HG03442 (cell line): ENCODE results near the gene SPAG6.
"Not testable (repeated sequence)": the region's sequence is repeated elsewhere in the genome, so short reads cannot be mapped to it uniquely, and the experiment has no call there.

ENCODE experiments used
- ATAC-seq: cut with Tn5 transposase; IDR thresholded peaks from one replicate; pipeline ENCODE4 v1.9.1; 2021; ENCODE audit warnings: mild to moderate bottlenecking, moderate library complexity; ENCODE audit not compliant: unreplicated experiment

Gene SPAG6

GRCh38 chr10:22345301-22346095, at the start of gene SPAG6:
Gene SPAG6 (plus strand): TSS chr10:22345496. CDS start chr10:22345612, 116 bp downstream.
- no peak for ATAC-seq

GRCh38 chr10:22301193-22301592, 44.1 kb upstream of the SPAG6 start:
- ATAC-seq = no peak

GRCh38 chr10:22303461-22303860, 41.8 kb upstream of the SPAG6 start:
- ATAC-seq = no peak

GRCh38 chr10:22305721-22306120, 39.6 kb upstream of the SPAG6 start:
- no peak for ATAC-seq

- ATAC-seq = peak; percentile 98
These were observed 36.9 kb upstream of the SPAG6 start for GRCh38 chr10:22308390-22308789.

- ATAC-seq = no peak
These were observed 35.9 kb upstream of the SPAG6 start for GRCh38 chr10:22309180-22310000.

GRCh38 chr10:22310012-22310411, 35.3 kb upstream of the SPAG6 start:
- not testable (repeated sequence) for ATAC-seq

- ATAC-seq = no peak
These were observed 34.4 kb upstream of the SPAG6 start for GRCh38 chr10:22310928-22311327.

GRCh38 chr10:22314852-22315251, 30.4 kb upstream of the SPAG6 start:
- ATAC-seq = no peak

- ATAC-seq = peak; percentile 26
These were observed 29.6 kb upstream of the SPAG6 start for GRCh38 chr10:22315455-22316285.

GRCh38 chr10:22316286-22317075, 28.8 kb upstream of the SPAG6 start, which contains the start of gene COMMD3:
Gene COMMD3 (plus strand): TSS chr10:22316388. CDS start chr10:22316418, 30 bp downstream.
- peak; percentile 63 for ATAC-seq

- peak; percentile 18 for ATAC-seq
These were observed 28.3 kb upstream of the SPAG6 start for GRCh38 chr10:22317076-22317370.

- ATAC-seq = no peak
These were observed 27.3 kb upstream of the SPAG6 start for GRCh38 chr10:22317771-22318565.

- no peak for ATAC-seq
These were observed 26.5 kb upstream of the SPAG6 start for GRCh38 chr10:22318772-22319171.

- ATAC-seq = no peak
These were observed 25.7 kb upstream of the SPAG6 start for GRCh38 chr10:22319547-22319979.

GRCh38 chr10:22319980-22320558, 25.2 kb upstream of the SPAG6 start:
- no peak for ATAC-seq

- ATAC-seq = peak; percentile 14
These were observed 24.6 kb upstream of the SPAG6 start, which contains the start of gene BMI1 for GRCh38 chr10:22320591-22321155. Gene BMI1 (plus strand): TSS chr10:22321099. CDS start chr10:22326450, 5,351 bp downstream.

GRCh38 chr10:22321156-22321923, 24.0 kb upstream of the SPAG6 start:
- ATAC-seq = no peak
